GM12873 (cell line): ENCODE results near the gene MBP.

Experiments used
- TF ChIP-seq, protein P1 (sequence below): IDR thresholded peaks from 2 replicates; pipeline ENCODE4 v1.5.1; 2012; ENCODE audit warnings: low read depth, mild to moderate bottlenecking, moderate library complexity, low read length, control low read depth; ENCODE audit not compliant: insufficient read depth; ENCODE audit errors: missing control alignments

MBP gene

DNA sequence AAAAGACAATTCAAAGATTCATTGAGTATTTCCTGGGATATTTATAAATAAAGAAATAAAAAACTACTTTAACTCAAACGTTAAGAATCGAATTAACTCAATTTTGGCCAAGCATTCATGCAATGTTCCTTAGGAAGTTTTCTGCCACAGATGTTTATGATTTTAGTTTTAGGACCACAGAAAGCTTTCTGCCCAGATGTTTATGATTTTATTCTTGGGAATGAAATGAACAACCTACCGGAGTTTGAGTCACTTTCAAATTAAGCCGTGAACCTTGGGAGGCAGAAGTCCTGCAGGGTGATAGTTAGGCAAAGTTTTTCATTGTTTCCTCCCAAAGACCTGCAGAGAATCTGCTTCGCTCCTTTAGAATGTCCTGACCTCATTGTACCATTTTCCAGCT is 34.7 kb upstream of the MBP start:
- TF ChIP-seq, protein P1, sequence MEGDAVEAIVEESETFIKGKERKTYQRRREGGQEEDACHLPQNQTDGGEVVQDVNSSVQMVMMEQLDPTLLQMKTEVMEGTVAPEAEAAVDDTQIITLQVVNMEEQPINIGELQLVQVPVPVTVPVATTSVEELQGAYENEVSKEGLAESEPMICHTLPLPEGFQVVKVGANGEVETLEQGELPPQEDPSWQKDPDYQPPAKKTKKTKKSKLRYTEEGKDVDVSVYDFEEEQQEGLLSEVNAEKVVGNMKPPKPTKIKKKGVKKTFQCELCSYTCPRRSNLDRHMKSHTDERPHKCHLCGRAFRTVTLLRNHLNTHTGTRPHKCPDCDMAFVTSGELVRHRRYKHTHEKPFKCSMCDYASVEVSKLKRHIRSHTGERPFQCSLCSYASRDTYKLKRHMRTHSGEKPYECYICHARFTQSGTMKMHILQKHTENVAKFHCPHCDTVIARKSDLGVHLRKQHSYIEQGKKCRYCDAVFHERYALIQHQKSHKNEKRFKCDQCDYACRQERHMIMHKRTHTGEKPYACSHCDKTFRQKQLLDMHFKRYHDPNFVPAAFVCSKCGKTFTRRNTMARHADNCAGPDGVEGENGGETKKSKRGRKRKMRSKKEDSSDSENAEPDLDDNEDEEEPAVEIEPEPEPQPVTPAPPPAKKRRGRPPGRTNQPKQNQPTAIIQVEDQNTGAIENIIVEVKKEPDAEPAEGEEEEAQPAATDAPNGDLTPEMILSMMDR, result no peak

DNA sequence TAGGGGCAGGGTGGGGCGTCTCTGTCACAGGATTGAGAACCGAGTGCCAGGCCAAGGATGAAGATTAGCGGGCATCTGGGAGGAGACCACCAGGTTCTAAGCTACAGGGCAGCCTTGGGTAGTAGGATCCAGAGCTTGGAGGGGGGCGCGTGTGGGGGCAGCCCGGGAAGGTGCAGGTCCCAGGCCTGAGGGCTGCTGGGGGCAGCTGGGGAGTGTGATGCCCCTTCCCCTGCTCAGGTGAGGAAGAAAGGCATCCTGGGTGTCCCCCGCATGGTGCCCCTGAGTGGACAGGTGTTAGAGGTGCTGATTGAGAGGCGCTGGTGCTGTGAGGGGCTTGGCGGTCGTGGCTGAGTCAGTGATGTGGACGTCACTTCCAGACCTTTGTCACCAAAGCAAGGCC is 33.9 kb upstream of the MBP start:
- TF ChIP-seq, protein P1, result no peak

DNA sequence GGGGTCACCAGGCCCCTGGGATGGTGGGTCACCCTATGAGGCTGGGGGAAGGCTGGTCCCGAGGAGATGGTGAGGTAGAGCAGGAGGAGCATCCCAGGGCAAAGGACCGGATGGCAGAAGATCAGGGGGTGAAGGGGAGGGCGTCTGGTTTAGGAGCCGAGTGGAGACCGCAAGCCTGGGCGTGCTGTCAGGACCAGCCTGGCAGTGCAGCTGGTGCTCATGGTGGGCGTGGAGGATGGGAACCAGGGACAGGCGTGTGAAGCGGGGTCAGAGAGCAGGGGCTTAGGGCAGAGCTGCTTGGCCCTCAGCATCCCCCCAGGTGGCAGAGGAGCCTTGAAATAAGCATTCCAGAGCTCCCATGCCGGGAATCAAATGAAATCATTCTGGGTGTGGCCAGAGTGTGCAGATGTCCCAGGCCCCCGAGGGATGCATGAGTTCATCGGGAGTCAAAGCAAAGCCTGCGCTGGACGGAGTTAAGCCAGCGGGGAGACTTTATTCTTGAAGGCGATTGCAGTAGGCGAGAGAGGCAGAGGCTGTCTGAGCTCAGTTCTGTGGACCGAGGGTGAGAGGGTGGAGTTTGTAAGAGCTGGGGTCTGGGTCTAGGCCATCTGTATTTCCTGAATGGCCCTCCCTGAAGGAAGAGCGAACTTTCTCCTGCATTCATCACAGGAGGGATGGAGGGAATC is 33.1 kb upstream of the MBP start:
- TF ChIP-seq, protein P1, result no peak

DNA sequence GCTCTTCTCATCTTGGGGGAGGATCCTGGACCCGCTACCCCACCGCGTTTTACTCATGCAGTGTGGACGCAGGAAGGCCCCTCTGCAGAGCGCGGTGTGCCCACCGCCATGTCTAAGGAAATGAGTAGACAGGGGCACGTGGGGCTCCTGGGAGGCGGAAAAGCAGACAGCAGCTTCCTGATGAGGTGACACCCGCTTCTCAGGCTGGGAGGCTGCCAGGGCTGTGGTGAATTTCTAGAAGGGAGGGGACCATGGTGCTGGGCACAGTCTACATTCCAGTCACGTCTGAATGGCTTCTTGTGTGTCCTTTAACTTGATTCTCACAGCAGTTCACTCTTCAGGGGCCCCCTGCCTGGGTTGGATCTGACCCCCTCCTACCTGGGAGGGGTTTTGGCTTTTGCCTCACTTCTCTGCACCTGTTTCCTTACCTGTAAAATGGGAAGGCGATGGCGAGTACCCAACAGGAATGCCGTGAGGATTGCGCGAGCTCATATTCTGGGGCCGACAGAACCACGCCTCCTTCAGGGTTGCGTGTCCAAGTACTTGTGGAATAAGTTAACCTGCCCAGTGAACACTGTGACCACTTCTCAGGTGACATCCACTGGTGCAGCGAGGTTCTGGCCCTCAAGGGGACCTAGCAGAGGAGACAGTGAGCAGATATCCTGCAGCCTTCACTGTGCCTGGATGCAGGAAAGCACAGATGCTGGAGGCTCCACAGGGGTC is 32.3 kb upstream of the MBP start:
- TF ChIP-seq, protein P1, result no peak

DNA sequence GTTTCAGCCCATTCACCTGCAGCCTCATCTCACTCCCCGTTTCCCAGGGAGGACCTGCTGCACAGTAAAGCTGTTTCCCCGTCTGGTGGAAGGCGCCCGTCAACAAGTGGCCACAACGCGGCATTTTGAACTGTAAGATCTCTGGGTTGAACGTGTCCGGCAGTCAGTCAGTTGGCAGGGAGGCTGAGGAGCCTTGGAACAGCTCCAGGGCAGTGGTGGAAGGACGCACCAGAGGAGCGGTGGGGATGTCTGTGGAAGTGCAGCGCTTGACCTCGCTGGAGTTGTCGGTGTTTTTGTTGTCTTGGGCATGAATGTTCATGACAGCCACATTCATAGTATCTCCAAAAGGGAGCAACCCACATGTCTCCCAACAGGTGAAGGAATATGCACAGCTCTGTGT is 31.4 kb upstream of the MBP start:
- TF ChIP-seq, protein P1, result no peak

DNA sequence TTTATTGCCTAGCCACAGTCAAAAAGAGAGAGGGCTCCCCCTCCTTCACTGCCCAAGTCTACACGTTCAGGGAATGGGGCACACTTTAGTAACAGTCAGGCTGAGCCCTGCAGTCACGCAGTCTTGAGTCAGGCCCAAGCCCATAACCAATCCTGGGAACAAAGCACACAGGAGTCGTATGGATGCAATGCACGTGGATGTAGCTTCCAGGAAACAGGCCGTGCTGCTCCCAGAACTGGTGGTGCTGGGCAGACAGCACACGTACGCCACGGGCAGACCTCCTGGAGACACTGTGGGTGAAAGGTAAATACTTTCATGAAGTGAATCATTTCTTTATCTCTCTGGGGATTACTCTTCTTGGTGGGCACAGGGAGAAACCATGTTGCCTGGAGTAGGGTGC is 30.0 kb upstream of the MBP start:
- TF ChIP-seq, protein P1, result no peak

DNA sequence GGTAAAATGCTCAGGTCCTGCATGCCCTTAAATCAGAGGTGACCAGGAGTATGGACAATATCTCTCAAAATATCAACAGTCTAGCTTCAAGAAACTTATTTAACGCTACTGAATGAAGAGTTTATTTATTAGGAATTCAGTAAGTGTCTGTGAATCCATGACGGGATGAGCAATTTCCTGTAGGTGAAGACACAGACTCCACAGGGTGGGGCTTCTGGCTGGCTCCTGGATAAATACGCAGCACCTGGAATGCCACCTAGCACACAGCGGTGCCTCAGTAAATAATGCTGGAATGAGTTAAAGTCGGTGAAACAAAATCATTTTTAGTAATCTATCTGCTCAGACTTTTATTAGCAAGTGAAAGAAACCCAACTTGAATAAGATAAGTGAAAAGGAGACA is 29.4 kb upstream of the MBP start:
- TF ChIP-seq, protein P1, result no peak
